Testis (tissue), 2 donors: ENCODE data around the gene CACNA1C.

ENCODE experiments used
- CTCF ChIP-seq, 3 experiments: fragments of 450-650 bp in 2 of 3; fragments of 200-600 bp in 1 of 3; sonication (generic) in 1 of 3; IDR thresholded peaks; one replicate each; pipeline ENCODE4 v1.5.1; 2016 to 2019; ENCODE audit warnings: antibody characterized with exemption in 3 of 3, mild to moderate bottlenecking in 2 of 3, moderate library complexity in 1 of 3
- POLR2A ChIP-seq: fragments of 450-650 bp; IDR thresholded peaks from one replicate; pipeline ENCODE4 v1.6.1; 2017; ENCODE audit warnings: antibody characterized with exemption, mild to moderate bottlenecking, moderate library complexity

GRCh38 chr12:2256915-2257314, 204.1 kb downstream of the CACNA1C start:
- TF ChIP-seq CTCF (IDR thresholded peaks at IDR 0.05): no peak
- TF ChIP-seq POLR2A: no peak
